NCI-H748 (cell line): Measurements from ENCODE around the gene RBM43.

Source experiments
- DNase-seq: peaks from one replicate; lab custom pipeline; 2025; ENCODE audit not compliant: unreplicated experiment; lab: John Stamatoyannopoulos, UW

RBM43 gene

GRCh38 chr2:151230627-151231140 is 31.0 kb downstream of the RBM43 start:
- no peak for DNase-seq

DNA sequence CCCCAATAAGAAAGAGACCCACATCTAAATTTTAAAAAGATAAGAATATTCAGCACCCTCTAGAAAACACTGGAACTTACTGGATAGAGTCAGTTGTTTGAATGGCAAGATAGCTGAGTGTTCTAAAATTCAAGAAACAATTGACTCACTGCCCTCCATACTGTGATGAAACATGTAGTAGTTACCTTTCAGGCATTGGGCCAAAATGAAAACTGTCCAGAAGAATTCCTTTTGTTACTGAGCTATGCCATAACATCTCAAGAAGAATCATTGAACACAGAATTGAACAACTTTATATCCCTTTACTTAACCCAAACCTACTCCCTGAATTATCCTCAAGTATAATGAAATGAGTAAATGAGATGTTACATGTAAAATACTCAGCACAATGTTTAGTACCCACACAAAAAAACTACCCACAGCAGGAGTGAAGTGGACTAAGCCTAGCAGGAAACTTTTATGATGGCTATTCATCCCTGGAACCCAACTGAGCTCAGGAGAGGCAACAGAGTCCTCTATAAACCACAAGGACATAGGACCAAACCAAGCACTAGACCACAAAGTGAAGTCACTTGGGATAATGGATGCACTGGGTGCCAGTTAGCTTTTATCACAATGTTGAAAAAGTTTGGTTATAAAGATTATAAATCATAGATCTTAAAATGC is 32.7 kb downstream of the RBM43 start:
- no peak for DNase-seq

DNA sequence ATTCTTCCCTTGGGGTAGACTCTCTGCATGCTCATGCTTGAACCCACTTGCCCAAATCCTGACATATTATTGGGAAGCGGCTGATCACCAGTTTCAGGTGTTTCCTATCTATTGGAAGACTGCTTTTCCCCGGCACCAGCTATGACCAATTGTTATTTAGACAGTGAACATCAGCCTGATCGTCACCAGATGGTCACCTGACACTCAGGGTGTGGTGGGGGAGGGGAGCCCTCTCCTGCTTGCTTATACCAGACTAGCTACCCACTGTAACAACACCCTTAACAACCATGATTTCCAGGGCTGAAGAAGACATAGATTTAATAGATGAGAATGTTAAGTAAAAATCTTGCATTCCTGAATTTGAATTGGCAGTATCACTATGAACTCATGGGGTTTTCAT is 44.3 kb downstream of the RBM43 start:
- DNase-seq: peak; percentile 21

DNA sequence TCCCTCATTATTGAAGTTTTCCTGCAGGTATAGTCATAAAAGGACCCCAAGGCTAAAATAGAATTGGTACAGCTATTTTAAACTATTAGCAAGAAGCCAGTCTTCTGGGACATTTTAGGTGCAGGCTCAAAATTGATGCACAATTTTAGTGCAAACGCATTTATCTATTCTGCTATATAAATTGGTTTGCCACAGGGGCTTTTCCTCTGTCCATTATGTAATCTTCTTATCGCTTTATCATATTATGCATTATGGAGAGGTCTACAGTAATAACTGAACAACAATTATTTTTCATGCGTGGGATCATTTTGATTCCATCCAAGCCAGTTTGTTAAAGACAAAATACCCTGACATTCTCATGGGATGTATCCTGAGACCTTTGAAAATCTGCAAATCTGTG is 54.6 kb downstream of the RBM43 start:
- no peak for DNase-seq

GRCh38 chr2:151206446-151206968 is 55.2 kb downstream of the RBM43 start:
- no peak for DNase-seq

DNA sequence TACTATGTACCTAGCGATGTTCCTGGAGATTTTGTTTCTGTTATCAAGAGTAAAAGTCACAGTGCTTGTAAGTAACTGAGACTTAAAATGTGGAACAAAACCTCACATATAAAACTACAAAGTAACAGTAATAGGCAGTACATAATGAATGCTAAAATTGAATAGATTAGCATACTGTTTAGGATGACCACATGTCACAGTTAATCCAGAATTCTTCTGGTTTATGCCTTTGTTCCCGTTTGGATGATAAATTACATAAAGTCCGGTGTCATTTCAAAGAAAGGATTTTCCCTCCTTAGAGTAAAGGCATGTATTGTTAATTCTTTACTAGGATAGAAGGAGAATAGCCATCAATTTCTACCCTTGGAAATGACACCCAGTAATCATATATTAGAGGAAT is 56.1 kb downstream of the RBM43 start:
- no peak for DNase-seq

- peak; percentile 3 for DNase-seq
These were observed 56.9 kb downstream of the RBM43 start for GRCh38 chr2:151204756-151205155.

GRCh38 chr2:151200844-151201243 is 60.8 kb downstream of the RBM43 start:
- peak; percentile 51 for DNase-seq

GRCh38 chr2:151200277-151200676 is 61.4 kb downstream of the RBM43 start:
- no peak for DNase-seq

DNA sequence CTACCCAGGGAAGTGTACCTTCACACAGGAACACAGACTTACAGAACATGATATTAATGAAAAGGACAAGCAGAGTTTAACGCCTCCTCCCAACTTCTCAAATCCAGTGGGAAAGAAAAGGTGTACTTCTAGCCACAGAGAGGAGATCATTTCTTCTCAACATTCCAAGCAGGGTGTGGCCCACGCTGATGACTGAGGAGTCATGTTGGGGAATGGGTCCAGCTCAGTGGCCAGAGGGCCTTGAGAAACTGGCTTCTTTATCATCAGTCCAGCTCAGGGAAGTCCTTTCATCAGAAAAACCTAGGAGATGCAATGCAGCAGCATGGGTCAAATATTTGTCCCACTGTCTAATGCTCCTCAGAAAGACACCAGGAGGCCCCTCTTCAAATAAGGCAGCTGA is 63.0 kb downstream of the RBM43 start:
- no peak for DNase-seq
